ENCODE measurements around the gene CCNC. TPM values are rescaled to one million over a fixed set of nuclear protein-coding genes. Genes with fewer than 3 reads are reported as not detected.

Gene CCNC
- total RNA-seq, 1 experiment from 2014 or later = 137 TPM

Other genes starting within 250 kb of the CCNC start
- gene FAXC, start 219.0 kb downstream of the CCNC start, total RNA-seq (2014; rRNA removed; shearing (Covaris generic); ENCODE audit: low replicate concordance) = 8.5 and 16.0 TPM in 2 replicates
- 7.7 and 15.3 TPM in 2 replicates for gene COQ3, start 174.5 kb downstream of the CCNC start, total RNA-seq (2014; rRNA removed; shearing (Covaris generic); ENCODE audit: low replicate concordance)
- gene PNISR, start 143.4 kb downstream of the CCNC start, total RNA-seq (2014; rRNA removed; shearing (Covaris generic); ENCODE audit: low replicate concordance) = 7.1 and 11.8 TPM in 2 replicates
- 5.3 and 15.4 TPM in 2 replicates for gene USP45, start 53.2 kb downstream of the CCNC start, total RNA-seq (2014; rRNA removed; shearing (Covaris generic); ENCODE audit: low replicate concordance)
- gene PRDM13, start 38.2 kb upstream of the CCNC start, total RNA-seq (2014; rRNA removed; shearing (Covaris generic); ENCODE audit: low replicate concordance) = 1.9 and 2.6 TPM in 2 replicates